Measurements from ENCODE around the gene GPI. TPM values are rescaled to one million over a fixed set of nuclear protein-coding genes. Genes with fewer than 3 reads are reported as not detected.

GPI gene
- total and polyA plus RNA-seq, 2 donors (not counting 3 experiments of a cell fraction or from before 2014, with no cell fraction given), result 131 to 273 TPM

GRCh38 chr19:34316741-34317301 is 48.2 kb upstream of the GPI start:
- H3K4me2 ChIP-seq (ENCODE audit: insufficient read depth, low read length), result peak overlapping the region; percentile 11
- no peaks in the 10 kb centered on the region for H3K27me3 ChIP-seq (ENCODE audit: control insufficient read depth in 2 of 2, insufficient read depth in 2 of 2, low read length in 2 of 2)
- intact Hi-C loops (cut with micrococcal nuclease) (no loop called here), dilution Hi-C loops (cut with MboI; ENCODE audit: extremely low pct_ligation_motif_present, low sequenced_read_pairs) (no loop called here)
- H4K20me1 ChIP-seq (replicated peaks; ENCODE audit: control insufficient read depth, extremely low read depth, insufficient read depth, low read length), result no peaks in the 10 kb centered on the region
- TF ChIP-seq MAX (IDR thresholded peaks at IDR 0.05; ENCODE audit: insufficient read depth, insufficient read length) (no peak), MYC (IDR thresholded peaks at IDR 0.05; ENCODE audit: low read depth, low read length) (no peak), POLR2AphosphoS5 (IDR thresholded peaks at IDR 0.05; ENCODE audit: insufficient read depth, low read depth, low read length) (no peak), POLR2A (IDR thresholded peaks at IDR 0.05; ENCODE audit: low read depth, low read length) (no peak), JUN (IDR thresholded peaks at IDR 0.05; ENCODE audit: borderline replicate concordance, insufficient read depth, insufficient read length, low read depth) (peak; percentile 75), FOS (IDR thresholded peaks at IDR 0.05; ENCODE audit: borderline replicate concordance, insufficient read depth, low read length) (peak; percentile 82), EZH2 (IDR thresholded peaks at IDR 0.05; ENCODE audit: borderline replicate concordance, low read depth, low read length, severe bottlenecking) (no peak), GATA2 (IDR thresholded peaks at IDR 0.05; ENCODE audit: insufficient read depth, insufficient read length, low read depth, low read length) (no peak), CTCF (IDR thresholded peaks at IDR 0.05; ENCODE audit: extremely low read depth in 1 of 2, insufficient read depth in 1 of 2, low read depth in 1 of 2, low read length in 2 of 2) (no peak)
- DNase-seq (ENCODE audit: low read depth, low spot score) (peak; percentile 62), FAIRE-seq (peak; percentile 62)
- no peaks in the 10 kb centered on the region for H3K9me1 ChIP-seq (replicated peaks; ENCODE audit: control insufficient read depth, extremely low read depth, insufficient read depth, low read length)
- H3K36me3 ChIP-seq (ENCODE audit: control insufficient read depth in 2 of 2, extremely low read depth in 1 of 2, insufficient read depth in 2 of 2, low read length in 2 of 2), result peaks cover 2% of the 10 kb centered on the region in 2 experiments
- H3K4me3 ChIP-seq (replicated peaks in 1 of 3; ENCODE audit: insufficient read depth in 1 of 3, low read depth in 1 of 3, low read length in 3 of 3), result no peak overlapping the region
- H3K27ac ChIP-seq (ENCODE audit: insufficient read depth, low read depth, low read length), result peak overlapping the region; percentile 71
- H2AFZ ChIP-seq (ENCODE audit: low read depth, low read length), result no peak overlapping the region
- peak overlapping the region; percentile 13 for H3K9ac ChIP-seq (replicated peaks; ENCODE audit: extremely low read depth, insufficient read depth, low read length)
- H3K9me3 ChIP-seq (replicated peaks; ENCODE audit: control insufficient read depth, insufficient read depth, low read length), result no peaks in the 10 kb centered on the region
- H3K4me1 ChIP-seq (ENCODE audit: control insufficient read depth, extremely low read depth, insufficient read depth, low read length), result peaks cover 58% of the 10 kb centered on the region
- ChIA-PET POLR2A (interaction anchor here (1.3 kb wide), 1 partner anchor 15 kb away, joined by 5 read pairs; no protein-coding TSS in a partner anchor), CTCF (interaction anchor here (0.7 to 1.8 kb wide), 9 partner anchors 11 to 99 kb away, joined by 3 to 7 read pairs (median 3); no protein-coding TSS in a partner anchor)
- no TSS peak for BruUV-seq (replicated peaks)
- peaks cover 29% of the 10 kb centered on the region for H3K79me2 ChIP-seq (ENCODE audit: control insufficient read depth, insufficient read depth, low read length)
